ENCODE results near the gene CCDC68.

CCDC68 gene

GRCh38 chr18:54871231-54871630 lies 88.0 kb downstream of the CCDC68 start:
- no peak for TF ChIP-seq POLR2AphosphoS5 (IDR thresholded peaks at IDR 0.05; ENCODE audit: low read depth)
- TF ChIP-seq SPI1 (IDR thresholded peaks at IDR 0.05; ENCODE audit: borderline replicate concordance, low read depth): no peak
- no peak for TF ChIP-seq REST (IDR thresholded peaks at IDR 0.05; ENCODE audit: insufficient replicate concordance, low read depth)
- no peak for TF ChIP-seq CTCF (IDR thresholded peaks at IDR 0.05; ENCODE audit: insufficient read depth, low read length)
- no peak for TF ChIP-seq GABPA (IDR thresholded peaks at IDR 0.05; ENCODE audit: low read depth)
- Histone ChIP-seq H3K27ac (replicated peaks) (no peak overlapping the region), H3K4me3 (replicated peaks; ENCODE audit: insufficient read depth, low read length) (no peak overlapping the region), H3K27me3 (ENCODE audit: insufficient read depth, poor library complexity, severe bottlenecking) (no peaks in the 10 kb centered on the region)
- no peak for DNase-seq (ENCODE audit: low read depth in 1 of 2, low spot score in 1 of 2)

DNA sequence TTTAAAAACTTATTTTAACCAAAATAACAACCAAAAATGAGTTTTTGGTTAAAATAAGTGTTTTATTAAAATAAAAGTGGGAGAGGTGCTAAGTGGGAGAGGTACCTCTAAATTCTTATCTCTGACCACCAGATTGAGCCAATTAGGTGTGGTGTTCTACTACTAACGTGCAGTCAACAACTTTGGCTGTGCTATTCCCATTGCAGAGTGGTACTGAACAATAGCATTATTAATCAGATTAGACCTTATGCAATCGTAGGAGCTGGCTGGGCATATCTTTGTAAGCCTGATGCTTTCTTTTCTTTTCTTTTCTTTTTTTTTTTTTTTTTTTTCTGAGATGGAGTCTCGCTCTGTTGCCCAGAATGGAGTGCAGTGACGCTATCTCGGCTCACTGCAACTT lies 92.1 kb downstream of the CCDC68 start:
- Histone ChIP-seq H3K4me3 (replicated peaks; ENCODE audit: insufficient read depth, low read length) (no peak overlapping the region), H3K27me3 (ENCODE audit: insufficient read depth, poor library complexity, severe bottlenecking) (peaks cover 2% of the 10 kb centered on the region), H3K27ac (replicated peaks) (no peak overlapping the region)
- DNase-seq (ENCODE audit: low read depth in 1 of 2, low spot score in 1 of 2): no peak
- TF ChIP-seq REST (IDR thresholded peaks at IDR 0.05; ENCODE audit: insufficient replicate concordance, low read depth) (no peak), SPI1 (IDR thresholded peaks at IDR 0.05; ENCODE audit: borderline replicate concordance, low read depth) (no peak), CTCF (IDR thresholded peaks at IDR 0.05; ENCODE audit: insufficient read depth, low read length) (no peak), GABPA (IDR thresholded peaks at IDR 0.05; ENCODE audit: low read depth) (no peak), POLR2AphosphoS5 (IDR thresholded peaks at IDR 0.05; ENCODE audit: low read depth) (no peak)

DNA sequence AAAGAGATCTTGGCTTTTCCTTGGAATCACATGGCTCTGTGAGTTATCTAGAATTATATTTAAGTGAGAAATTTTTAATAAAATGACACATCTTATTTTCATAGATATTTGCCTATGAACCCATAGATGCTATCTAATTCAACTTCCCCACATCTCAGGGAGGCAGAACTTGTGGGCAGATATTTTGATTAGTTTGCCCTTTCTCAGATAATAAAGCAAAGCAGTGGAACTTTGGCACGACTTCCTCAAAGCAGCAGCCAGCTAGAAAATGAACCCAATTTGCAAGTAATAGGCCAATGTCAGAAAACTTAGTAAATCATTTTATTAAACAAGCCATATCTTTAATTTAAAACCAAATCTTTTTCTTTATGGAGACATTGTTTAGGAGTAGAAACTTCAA lies 98.3 kb downstream of the CCDC68 start:
- Histone ChIP-seq H3K27ac (replicated peaks) (no peak overlapping the region), H3K27me3 (ENCODE audit: insufficient read depth, poor library complexity, severe bottlenecking) (peaks cover 2% of the 10 kb centered on the region), H3K4me3 (replicated peaks; ENCODE audit: insufficient read depth, low read length) (no peak overlapping the region)
- TF ChIP-seq CTCF (IDR thresholded peaks at IDR 0.05; ENCODE audit: insufficient read depth, low read length) (no peak), REST (IDR thresholded peaks at IDR 0.05; ENCODE audit: insufficient replicate concordance, low read depth) (no peak), POLR2AphosphoS5 (IDR thresholded peaks at IDR 0.05; ENCODE audit: low read depth) (no peak), GABPA (IDR thresholded peaks at IDR 0.05; ENCODE audit: low read depth) (no peak), SPI1 (IDR thresholded peaks at IDR 0.05; ENCODE audit: borderline replicate concordance, low read depth) (no peak)
- DNase-seq (ENCODE audit: low read depth in 1 of 2, low spot score in 1 of 2): no peak

Measured in HL-60 (cell line).